Trophoblast cell (in vitro differentiated cells and primary cell): ENCODE results near the gene SLC10A4.
"Not testable (repeated sequence)": the region's sequence is repeated elsewhere in the genome, so short reads cannot be mapped to it uniquely, and the experiment has no call there.

ENCODE experiments used
- DNase-seq, 2 donors: peaks; one replicate each; pipeline ENCODE4 v3.0.0-alpha.2; 2016
- H2AFZ ChIP-seq: 2 replicates; pipeline ENCODE4 v1.6.1; 2013; ENCODE audit warnings: low read length, moderate library complexity, mild to moderate bottlenecking; ENCODE audit not compliant: insufficient read depth, poor library complexity
- H2AK5ac ChIP-seq: 2 replicates; pipeline ENCODE4 v1.6.1; 2013; ENCODE audit warnings: mild to moderate bottlenecking, low read length
- H2BK120ac ChIP-seq: 2 replicates; pipeline ENCODE4 v1.6.1; 2013; ENCODE audit warnings: low read length, mild to moderate bottlenecking, moderate library complexity; ENCODE audit not compliant: insufficient read depth, poor library complexity
- H2BK12ac ChIP-seq: 2 replicates; pipeline ENCODE4 v1.6.1; 2013; ENCODE audit warnings: mild to moderate bottlenecking, low read length, moderate library complexity
- H2BK5ac ChIP-seq: 2 replicates; pipeline ENCODE4 v1.6.1; 2013; ENCODE audit warnings: low read length, low read depth, moderate library complexity, mild to moderate bottlenecking; ENCODE audit not compliant: poor library complexity
- H3K14ac ChIP-seq: 2 replicates; pipeline ENCODE4 v1.6.1; 2013; ENCODE audit warnings: mild to moderate bottlenecking, low read length
- H3K18ac ChIP-seq: 2 replicates; pipeline ENCODE4 v1.6.1; 2013; ENCODE audit warnings: mild to moderate bottlenecking, low read length
- H3K23ac ChIP-seq: 2 replicates; pipeline ENCODE4 v1.6.1; 2013; ENCODE audit warnings: low read length
- H3K27ac ChIP-seq: 2 replicates; pipeline ENCODE4 v1.5.1; 2013; ENCODE audit warnings: low read depth, mild to moderate bottlenecking, inconsistent platforms, low read length, moderate library complexity
- H3K27me3 ChIP-seq: 2 replicates; pipeline ENCODE4 v1.6.1; 2013; ENCODE audit warnings: inconsistent platforms, mild to moderate bottlenecking, low read length, moderate library complexity; ENCODE audit not compliant: insufficient read depth
- H3K36me3 ChIP-seq, 2 experiments: 1 replicate in 1 of 2; 2 replicates in 1 of 2; pipeline ENCODE4 v1.6.1; 2013; ENCODE audit warnings: low read length in 2 of 2, mild to moderate bottlenecking in 2 of 2, moderate library complexity in 1 of 2; ENCODE audit not compliant: insufficient read depth in 2 of 2, control insufficient read depth in 1 of 2
- H3K4ac ChIP-seq: 2 replicates; pipeline ENCODE4 v1.6.1; 2013; ENCODE audit warnings: low read depth, mild to moderate bottlenecking, low read length, moderate library complexity
- H3K4me1 ChIP-seq, 2 experiments: 1 replicate in 1 of 2; 2 replicates in 1 of 2; pipeline ENCODE4 v1.6.1; 2013; ENCODE audit warnings: low read length in 2 of 2, mild to moderate bottlenecking in 2 of 2, moderate library complexity in 1 of 2; ENCODE audit not compliant: insufficient read depth in 2 of 2, control insufficient read depth in 1 of 2
- H3K4me2 ChIP-seq: 2 replicates; pipeline ENCODE4 v1.6.1; 2013; ENCODE audit warnings: inconsistent platforms, mild to moderate bottlenecking, low read length, moderate library complexity
- H3K4me3 ChIP-seq: 2 replicates; pipeline ENCODE4 v1.5.1; 2013; ENCODE audit warnings: mild to moderate bottlenecking, low read depth, low read length, inconsistent platforms
- H3K79me1 ChIP-seq: one replicate; pipeline ENCODE4 v1.6.1; 2013; ENCODE audit warnings: low read length
- H3K79me2 ChIP-seq: 2 replicates; pipeline ENCODE4 v1.6.1; 2013; ENCODE audit warnings: low read length, mild to moderate bottlenecking; ENCODE audit not compliant: control insufficient read depth, insufficient read depth, poor library complexity
- H3K9ac ChIP-seq: 2 replicates; pipeline ENCODE4 v1.6.1; 2013; ENCODE audit warnings: mild to moderate bottlenecking, low read length
- H3K9me3 ChIP-seq: 2 replicates; pipeline ENCODE4 v1.6.1; 2013; ENCODE audit warnings: low read depth, mild to moderate bottlenecking, control low read depth, inconsistent platforms, low read length; ENCODE audit not compliant: insufficient read depth
- H4K12ac ChIP-seq: 2 replicates; pipeline ENCODE4 v1.6.1; 2013; ENCODE audit warnings: low read depth, mild to moderate bottlenecking, low read length, moderate library complexity
- H4K8ac ChIP-seq: 2 replicates; pipeline ENCODE4 v1.6.1; 2013; ENCODE audit warnings: low read depth, mild to moderate bottlenecking, low read length, moderate library complexity
- H4K91ac ChIP-seq: one replicate; pipeline ENCODE4 v1.6.1; 2013; ENCODE audit warnings: low read depth, mild to moderate bottlenecking, low read length, moderate library complexity
- WGBS: extraction: QIAGEN DNeasy Blood & Tissue Kit; methylation state at CpG from one replicate; pipeline ENCODE4 v1.1.7; 2013; ENCODE audit warnings: missing lambda C conversion rate; ENCODE audit not compliant: insufficient read length, insufficient coverage; ENCODE audit errors: extremely low coverage; 5-methylcytosine and 5-hydroxymethylcytosine counted together

Gene SLC10A4

DNA sequence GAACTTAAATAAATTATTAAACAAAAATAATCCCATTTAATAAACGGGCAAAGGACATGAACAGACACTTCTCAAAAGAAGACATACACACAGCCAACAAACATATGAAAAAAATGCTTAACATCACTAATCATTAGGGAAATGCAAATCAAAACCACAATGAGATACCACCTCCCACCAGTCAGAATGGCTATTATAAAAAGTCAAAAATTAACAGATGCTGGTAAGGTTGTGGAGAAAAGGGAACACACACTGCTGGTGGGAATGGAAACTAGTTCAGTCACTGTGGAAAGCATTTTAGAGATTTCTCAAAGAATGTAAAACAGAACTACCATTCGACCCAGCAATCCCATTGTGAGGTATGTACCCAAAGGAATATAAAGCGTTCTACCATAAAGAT, 31.5 kb upstream of the SLC10A4 start:
- H3K27me3 ChIP-seq, H2BK5ac ChIP-seq, H2BK12ac ChIP-seq, H3K18ac ChIP-seq, H3K79me1 ChIP-seq, H3K9ac ChIP-seq, H3K79me2 ChIP-seq, H3K4me1 ChIP-seq, H3K4me2 ChIP-seq, H2AFZ ChIP-seq, H3K36me3 ChIP-seq, H3K9me3 ChIP-seq, DNase-seq, H3K4me3 ChIP-seq, H4K12ac ChIP-seq, H3K27ac ChIP-seq, H2BK120ac ChIP-seq, H3K14ac ChIP-seq, H4K8ac ChIP-seq, H3K23ac ChIP-seq, H4K91ac ChIP-seq, H3K4ac ChIP-seq, H2AK5ac ChIP-seq: not testable (repeated sequence)
- no CpG with 5 or more reads among the region's 3 CpGs for WGBS

DNA sequence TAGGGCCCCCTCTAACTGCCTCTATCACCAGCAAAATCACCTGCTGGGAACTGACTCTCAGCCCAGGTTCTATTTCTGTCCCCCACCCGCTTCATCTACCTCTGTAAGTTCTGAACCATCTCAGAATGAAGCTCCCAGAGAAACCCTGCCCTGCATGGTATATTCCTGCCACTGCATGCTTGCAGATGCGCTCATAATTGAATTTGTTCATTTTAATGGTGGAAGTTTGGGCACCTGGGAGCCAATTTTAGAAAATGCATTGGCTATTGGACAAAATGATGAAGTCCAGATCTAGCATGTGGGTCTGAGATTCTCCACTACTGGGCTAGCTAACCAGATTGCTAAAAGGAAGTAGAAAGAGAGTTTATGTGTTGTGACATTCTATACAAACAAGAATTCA, 28.6 kb upstream of the SLC10A4 start:
- Histone ChIP-seq H3K23ac (no peak overlapping the region), H3K18ac (no peak overlapping the region)

DNA sequence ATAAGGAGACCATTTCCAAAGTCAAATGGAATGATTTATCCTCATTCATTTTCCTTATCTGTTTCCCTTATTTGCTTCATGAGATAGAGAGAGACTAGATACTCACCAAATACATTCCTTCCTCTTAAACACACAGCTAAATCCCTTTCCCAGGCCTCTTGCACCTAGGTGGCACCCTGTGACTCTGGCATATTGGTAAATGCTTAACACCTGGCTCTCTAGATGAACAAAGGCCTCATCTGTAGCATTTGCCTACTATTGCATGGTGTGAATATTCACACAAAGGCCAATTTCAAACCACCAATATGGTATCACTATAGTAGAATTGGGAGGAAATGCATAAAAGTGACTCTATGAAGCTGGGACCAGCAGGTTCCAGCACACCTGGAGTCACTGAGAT, 22.1 kb upstream of the SLC10A4 start:
- H3K9ac ChIP-seq: no peak overlapping the region
- H2AK5ac ChIP-seq: no peak overlapping the region
- H3K36me3 ChIP-seq: no peaks in the 10 kb centered on the region
- H3K27ac ChIP-seq: no peak overlapping the region
- no peaks in the 10 kb centered on the region for H3K79me1 ChIP-seq
- no peak overlapping the region for H3K4ac ChIP-seq
- DNase-seq: no peak
- H3K4me2 ChIP-seq: no peak overlapping the region
- no peak overlapping the region for H2AFZ ChIP-seq
- H3K79me2 ChIP-seq: no peaks in the 10 kb centered on the region
- no peak overlapping the region for H4K8ac ChIP-seq
- no peak overlapping the region for H4K91ac ChIP-seq
- H3K4me3 ChIP-seq: no peak overlapping the region
- H3K9me3 ChIP-seq: no peaks in the 10 kb centered on the region
- no peak overlapping the region for H3K14ac ChIP-seq
- H3K27me3 ChIP-seq: no peaks in the 10 kb centered on the region
- no peak overlapping the region for H2BK12ac ChIP-seq
- no peak overlapping the region for H3K18ac ChIP-seq
- H3K23ac ChIP-seq: no peak overlapping the region
- H4K12ac ChIP-seq: no peak overlapping the region
- no peak overlapping the region for H2BK5ac ChIP-seq
- no peak overlapping the region for H2BK120ac ChIP-seq
- H3K4me1 ChIP-seq: no peaks in the 10 kb centered on the region

More for the DNA sequence above, 28.6 kb upstream of the SLC10A4 start:
- Histone ChIP-seq H4K12ac (no peak overlapping the region), H2BK5ac (no peak overlapping the region), H3K4me3 (no peak overlapping the region), H2AK5ac (no peak overlapping the region), H2BK12ac (no peak overlapping the region), H3K27me3 (no peaks in the 10 kb centered on the region), H4K8ac (no peak overlapping the region), H3K36me3 (no peaks in the 10 kb centered on the region), H2BK120ac (no peak overlapping the region), H3K27ac (no peak overlapping the region), H3K4ac (no peak overlapping the region), H3K79me1 (no peaks in the 10 kb centered on the region), H3K4me2 (no peak overlapping the region), H3K14ac (no peak overlapping the region), H4K91ac (no peak overlapping the region), H2AFZ (no peak overlapping the region), H3K9ac (no peak overlapping the region), H3K4me1 (no peaks in the 10 kb centered on the region), H3K79me2 (no peaks in the 10 kb centered on the region), H3K9me3 (no peaks in the 10 kb centered on the region)
- no peak for DNase-seq
- WGBS: no CpG with 5 or more reads among the region's 2 CpGs

DNA sequence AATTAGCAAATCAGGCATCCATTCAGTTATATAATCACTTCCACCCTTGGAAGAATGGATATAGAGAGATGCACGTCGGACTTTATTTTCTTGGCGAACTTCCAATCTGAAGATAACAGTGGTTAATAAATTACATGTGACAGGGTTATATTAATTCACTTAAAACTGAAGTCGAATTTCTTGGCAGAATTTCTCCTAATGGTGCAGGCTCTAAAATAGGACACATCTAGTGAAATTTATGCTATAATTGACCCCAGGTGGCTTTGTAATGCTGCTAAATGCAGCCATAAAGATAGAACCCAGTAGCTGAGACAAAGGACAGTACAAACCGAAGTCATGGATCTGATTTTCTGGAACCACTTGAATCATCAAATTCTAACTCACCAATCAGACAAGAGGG, 20.8 kb upstream of the SLC10A4 start:
- Histone ChIP-seq H4K8ac (no peak overlapping the region), H3K9ac (no peak overlapping the region), H3K4me1 (no peaks in the 10 kb centered on the region), H3K18ac (no peak overlapping the region), H3K27ac (no peak overlapping the region), H2AFZ (no peak overlapping the region), H2AK5ac (no peak overlapping the region), H4K12ac (no peak overlapping the region), H3K36me3 (no peaks in the 10 kb centered on the region), H3K27me3 (no peaks in the 10 kb centered on the region), H3K9me3 (no peaks in the 10 kb centered on the region), H2BK5ac (no peak overlapping the region), H3K4ac (no peak overlapping the region), H3K14ac (no peak overlapping the region), H3K79me1 (no peaks in the 10 kb centered on the region), H4K91ac (no peak overlapping the region), H3K4me3 (no peak overlapping the region), H2BK120ac (no peak overlapping the region), H3K79me2 (no peaks in the 10 kb centered on the region), H3K4me2 (no peak overlapping the region), H2BK12ac (no peak overlapping the region), H3K23ac (no peak overlapping the region)
- WGBS: no CpG with 5 or more reads among the region's 5 CpGs
- DNase-seq: no peak

DNA sequence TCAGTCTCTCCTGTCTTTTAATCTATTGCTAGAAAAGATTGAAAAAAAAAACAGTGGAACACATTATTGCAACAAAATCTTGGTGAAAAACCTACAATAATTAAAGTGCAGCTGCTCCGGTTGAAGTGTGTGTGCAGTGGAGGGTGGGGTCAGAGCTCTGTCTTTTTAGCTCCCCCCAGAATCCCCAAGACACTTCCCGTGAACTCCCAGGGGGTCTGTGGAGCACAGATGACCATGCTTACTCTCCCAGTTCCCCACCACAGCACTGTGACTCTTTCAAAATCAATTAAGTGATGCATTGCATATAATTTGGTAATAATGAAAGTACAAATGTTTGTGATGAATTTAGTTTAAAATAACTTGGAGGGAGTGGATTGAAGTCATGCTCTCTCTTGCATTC, 15.7 kb upstream of the SLC10A4 start:
- H4K91ac ChIP-seq: no peak overlapping the region
- no peak overlapping the region for H2AFZ ChIP-seq
- no peak overlapping the region for H3K4me2 ChIP-seq
- no peak overlapping the region for H4K8ac ChIP-seq
- H3K4ac ChIP-seq: no peak overlapping the region
- no peak overlapping the region for H2BK5ac ChIP-seq
- no peak overlapping the region for H3K9ac ChIP-seq
- H3K79me1 ChIP-seq: no peaks in the 10 kb centered on the region
- no peaks in the 10 kb centered on the region for H3K36me3 ChIP-seq
- H3K79me2 ChIP-seq: no peaks in the 10 kb centered on the region
- no peaks in the 10 kb centered on the region for H3K9me3 ChIP-seq
- no peak overlapping the region for H4K12ac ChIP-seq
- no peak overlapping the region for H3K23ac ChIP-seq
- H2BK120ac ChIP-seq: no peak overlapping the region
- H3K14ac ChIP-seq: no peak overlapping the region
- no peak for DNase-seq
- H3K4me3 ChIP-seq: no peak overlapping the region
- no peaks in the 10 kb centered on the region for H3K4me1 ChIP-seq
- no peak overlapping the region for H3K27ac ChIP-seq
- WGBS: no CpG with 5 or more reads among the region's 2 CpGs
- no peaks in the 10 kb centered on the region for H3K27me3 ChIP-seq
- no peak overlapping the region for H2AK5ac ChIP-seq
- H2BK12ac ChIP-seq: no peak overlapping the region
- H3K18ac ChIP-seq: no peak overlapping the region
